ENCODE results near the gene TSC22D2.
A peak's percentile ranks its signal among the peaks of the same experiment; 100 is the strongest.

Gene TSC22D2

GRCh38 chr3:150412561-150413231 is 4.6 kb downstream of the TSC22D2 start:
- no peak for DNase-seq

DNA sequence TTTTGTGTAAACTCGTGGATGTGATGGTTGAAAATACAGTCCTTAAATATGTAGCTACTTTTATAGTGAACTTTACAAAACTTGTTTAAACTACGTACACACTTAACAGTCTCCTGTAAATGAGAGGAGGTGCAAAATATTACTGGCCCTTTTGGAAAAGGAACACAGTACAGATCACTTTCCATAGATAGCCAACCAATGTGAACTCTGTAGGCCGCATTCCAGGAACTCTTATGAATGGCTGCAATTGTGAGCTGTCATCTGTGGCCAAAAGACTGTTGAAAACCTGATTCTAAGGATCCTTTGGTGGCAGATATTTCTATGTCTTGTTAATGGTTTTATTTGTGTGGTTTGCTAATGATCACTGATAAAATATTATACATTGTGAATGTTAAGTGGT is 6.2 kb downstream of the TSC22D2 start:
- no peak for DNase-seq

GRCh38 chr3:150414959-150415358 is 6.9 kb downstream of the TSC22D2 start:
- no peak for DNase-seq

- no peak for DNase-seq
Measured at GRCh38 chr3:150419076-150419868, 11.2 kb downstream of the TSC22D2 start.

DNA sequence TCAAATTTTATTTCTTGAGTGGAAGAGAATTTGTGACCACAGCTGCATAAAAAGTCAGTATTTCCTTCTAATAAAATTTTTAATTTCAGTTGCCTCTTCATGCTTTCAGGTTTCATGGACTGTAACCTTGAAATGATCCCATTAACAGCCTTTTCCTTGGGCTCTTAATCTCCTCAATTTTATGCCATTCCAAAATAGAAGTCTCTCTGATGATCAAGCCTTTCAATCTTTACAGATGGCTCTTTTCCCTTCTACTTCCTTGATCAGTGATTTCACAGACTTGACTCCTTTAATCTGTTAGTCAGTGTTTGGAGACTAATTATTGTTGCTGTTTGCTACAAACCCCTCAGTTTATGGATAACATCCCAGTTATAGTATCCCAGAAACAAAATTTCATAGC is 11.9 kb downstream of the TSC22D2 start:
- DNase-seq = no peak

- no peak for DNase-seq
Measured at GRCh38 chr3:150421256-150421655, 13.2 kb downstream of the TSC22D2 start.

GRCh38 chr3:150421799-150422548 is 13.9 kb downstream of the TSC22D2 start:
- DNase-seq = peak; percentile 55

DNA sequence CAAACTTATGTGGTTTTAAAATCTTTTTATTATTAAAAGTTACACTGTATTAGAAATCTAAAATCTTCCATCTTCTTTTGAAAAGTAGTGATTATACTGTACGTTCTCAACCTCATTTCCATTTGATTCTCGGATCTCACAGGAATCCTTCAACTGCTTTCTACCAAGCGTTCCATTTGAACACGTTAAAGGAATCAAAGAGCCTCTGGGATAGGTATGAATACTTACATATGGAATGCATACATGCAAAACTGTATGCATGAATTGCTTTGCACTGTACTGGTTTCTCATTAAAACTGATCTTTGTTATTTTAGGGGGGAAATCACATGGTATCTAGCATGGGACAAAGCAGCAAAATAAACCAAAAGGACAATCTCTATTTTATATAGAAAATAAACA is 14.8 kb downstream of the TSC22D2 start:
- DNase-seq = no peak

DNA sequence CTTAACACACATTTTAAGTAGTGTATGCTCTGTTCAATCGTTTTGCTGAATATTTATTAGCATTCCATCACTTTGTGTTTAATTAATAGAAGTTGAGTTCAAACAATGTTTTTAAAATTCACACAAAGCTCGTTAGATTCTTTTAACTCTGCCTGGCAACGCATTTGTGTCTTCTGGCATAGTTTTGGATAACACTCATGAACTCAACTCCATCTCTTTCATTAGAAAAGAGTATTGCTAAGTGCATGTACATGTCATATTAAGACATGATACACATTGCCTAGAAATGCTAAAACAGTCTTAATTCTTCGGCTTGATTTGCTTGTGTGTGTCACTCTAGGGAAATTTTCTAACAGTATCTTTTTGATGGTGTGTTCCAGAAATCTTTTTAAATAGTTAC is 15.7 kb downstream of the TSC22D2 start:
- DNase-seq = no peak

GRCh38 chr3:150426292-150426691 is 18.2 kb downstream of the TSC22D2 start:
- DNase-seq = no peak

DNA sequence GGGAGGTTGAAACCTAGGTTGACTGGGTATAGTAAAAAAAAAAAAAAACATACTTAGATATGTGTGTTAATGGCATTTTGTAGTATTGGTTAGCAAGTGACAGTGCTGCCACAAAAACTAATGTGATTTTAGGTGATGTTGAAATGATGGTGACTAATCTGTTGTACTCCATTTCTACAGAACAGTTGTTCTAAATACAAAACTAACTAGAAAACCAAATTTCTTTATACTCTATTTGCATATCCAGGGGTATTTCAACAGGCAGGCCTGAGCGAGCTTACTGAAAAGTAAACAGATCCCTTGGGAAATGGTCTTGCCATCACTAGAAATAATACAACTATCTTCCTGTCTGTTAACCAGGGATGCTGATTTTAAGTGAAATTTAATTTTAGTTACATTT is 20.5 kb downstream of the TSC22D2 start:
- no peak for DNase-seq

GRCh38 chr3:150429767-150430671 is 21.9 kb downstream of the TSC22D2 start:
- no peak for DNase-seq

GRCh38 chr3:150433347-150433746 is 25.2 kb downstream of the TSC22D2 start:
- DNase-seq = no peak

- DNase-seq = no peak
Measured at GRCh38 chr3:150434234-150434633, 26.1 kb downstream of the TSC22D2 start.

GRCh38 chr3:150436161-150436560 is 28.1 kb downstream of the TSC22D2 start:
- DNase-seq = no peak

- DNase-seq = no peak
Measured at GRCh38 chr3:150439657-150440056, 31.6 kb downstream of the TSC22D2 start.

- no peak for DNase-seq
Measured at GRCh38 chr3:150443331-150443741, 35.2 kb downstream of the TSC22D2 start.

DNA sequence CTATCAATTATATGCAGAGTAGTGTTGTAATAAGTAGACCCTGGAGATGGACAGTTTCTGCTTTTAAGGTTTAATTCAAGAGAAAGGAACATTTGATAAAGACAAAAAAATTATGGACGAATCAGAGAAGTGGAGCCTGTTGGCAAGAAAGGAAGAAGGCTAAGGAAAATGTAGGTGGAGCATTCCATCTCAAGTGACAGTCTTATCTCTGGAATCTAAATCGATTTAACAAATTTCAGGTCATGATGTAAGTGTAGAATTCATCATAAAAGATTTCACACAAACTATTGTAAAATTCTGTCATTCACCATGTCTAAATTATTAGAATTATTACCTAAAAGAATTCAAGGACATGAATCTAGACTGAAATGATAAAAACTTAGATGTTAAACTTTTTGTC is 36.3 kb downstream of the TSC22D2 start:
- no peak for DNase-seq

DNA sequence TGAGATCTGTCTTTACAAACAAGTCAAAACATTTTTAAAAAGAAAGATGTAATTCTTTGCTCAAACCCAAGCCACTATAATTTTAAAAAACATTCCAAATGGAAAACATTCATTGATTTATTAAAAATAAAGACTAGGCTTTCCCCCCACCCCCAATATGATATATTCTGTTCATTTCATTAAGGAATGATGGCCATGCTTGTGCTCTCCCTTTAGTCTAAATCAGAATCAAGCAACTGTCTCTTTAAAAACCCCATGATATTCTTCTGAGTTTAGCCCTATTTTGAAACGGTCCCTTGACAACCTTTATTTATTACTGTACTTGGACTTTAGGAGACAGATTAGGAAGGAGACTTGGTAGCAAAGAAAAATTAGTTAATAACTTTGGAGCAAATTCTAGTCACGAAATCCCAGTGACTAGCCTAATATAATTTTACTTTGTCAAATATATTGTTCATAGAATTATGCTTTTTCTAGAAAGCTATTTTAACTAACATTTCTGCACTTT is 38.4 kb downstream of the TSC22D2 start:
- DNase-seq = no peak

- no peak for DNase-seq
Measured at GRCh38 chr3:150447084-150447483, 39.0 kb downstream of the TSC22D2 start.

GRCh38 chr3:150447631-150448465 is 39.8 kb downstream of the TSC22D2 start:
- no peak for DNase-seq

Data from NCI-H446 treated with DMSO at 0.1 percent for 48 hours (cell line).